Dermis blood vessel endothelial cell (primary cell): ENCODE results near the gene CELF5. TPM values are rescaled to one million over a fixed set of nuclear protein-coding genes. Genes with fewer than 3 reads are reported as not detected.
"Not testable (repeated sequence)": the region's sequence is repeated elsewhere in the genome, so short reads cannot be mapped to it uniquely, and the experiment has no call there.

Experiments
- DNase-seq: peaks from one replicate; pipeline ENCODE4 v3.0.0; 2010
- total RNA-seq: library from RNA; depleted of rRNA; stranded (reverse); fragments of >200 nt; gene quantifications from 2 replicates; pipeline ENCODE4 v1.2.3, GENCODE V29; 2014

CELF5 gene
- total RNA-seq, 1 donor from 2014 or later = not detected

- DNase-seq = no peak
Observed at GRCh38 chr19:3190921-3191805, 33.3 kb upstream of the CELF5 start.

GRCh38 chr19:3191806-3192104 is 32.7 kb upstream of the CELF5 start:
- DNase-seq = not testable (repeated sequence)

- DNase-seq = no peak
Observed at GRCh38 chr19:3192228-3192635, 32.2 kb upstream of the CELF5 start.

- no peak for DNase-seq
Observed at GRCh38 chr19:3192684-3193083, 31.8 kb upstream of the CELF5 start.

- no peak for DNase-seq
Observed at GRCh38 chr19:3193256-3194105, 31.0 kb upstream of the CELF5 start.

GRCh38 chr19:3194106-3195087 is 30.1 kb upstream of the CELF5 start:
- DNase-seq = no peak

GRCh38 chr19:3196064-3196932 is 28.2 kb upstream of the CELF5 start:
- DNase-seq = no peak

- no peak for DNase-seq
Observed at GRCh38 chr19:3196933-3197205, 27.6 kb upstream of the CELF5 start.

- no peak for DNase-seq
Observed at GRCh38 chr19:3198901-3199700, 25.4 kb upstream of the CELF5 start.

GRCh38 chr19:3201072-3201700 is 23.3 kb upstream of the CELF5 start:
- DNase-seq = no peak

- DNase-seq = no peak
Observed at GRCh38 chr19:3201911-3202310, 22.6 kb upstream of the CELF5 start.

GRCh38 chr19:3202346-3202745 is 22.1 kb upstream of the CELF5 start:
- DNase-seq = no peak

- not testable (repeated sequence) for DNase-seq
Observed at GRCh38 chr19:3202895-3203294, 21.6 kb upstream of the CELF5 start.

- DNase-seq = no peak
Observed at GRCh38 chr19:3203805-3204645, 20.4 kb upstream of the CELF5 start.

GRCh38 chr19:3204646-3205275 is 19.7 kb upstream of the CELF5 start:
- DNase-seq = no peak

GRCh38 chr19:3206216-3206953 is 18.1 kb upstream of the CELF5 start:
- DNase-seq = no peak

GRCh38 chr19:3207461-3208242 is 16.8 kb upstream of the CELF5 start:
- DNase-seq = no peak
